Measurements from ENCODE around the gene HOXB6. TPM values are rescaled to one million over a fixed set of nuclear protein-coding genes. Genes with fewer than 3 reads are reported as not detected.

Gene HOXB6
- total and polyA plus RNA-seq, 2 experiments from 2014 or later, result 0.12 TPM; not detected in 1

DNA sequence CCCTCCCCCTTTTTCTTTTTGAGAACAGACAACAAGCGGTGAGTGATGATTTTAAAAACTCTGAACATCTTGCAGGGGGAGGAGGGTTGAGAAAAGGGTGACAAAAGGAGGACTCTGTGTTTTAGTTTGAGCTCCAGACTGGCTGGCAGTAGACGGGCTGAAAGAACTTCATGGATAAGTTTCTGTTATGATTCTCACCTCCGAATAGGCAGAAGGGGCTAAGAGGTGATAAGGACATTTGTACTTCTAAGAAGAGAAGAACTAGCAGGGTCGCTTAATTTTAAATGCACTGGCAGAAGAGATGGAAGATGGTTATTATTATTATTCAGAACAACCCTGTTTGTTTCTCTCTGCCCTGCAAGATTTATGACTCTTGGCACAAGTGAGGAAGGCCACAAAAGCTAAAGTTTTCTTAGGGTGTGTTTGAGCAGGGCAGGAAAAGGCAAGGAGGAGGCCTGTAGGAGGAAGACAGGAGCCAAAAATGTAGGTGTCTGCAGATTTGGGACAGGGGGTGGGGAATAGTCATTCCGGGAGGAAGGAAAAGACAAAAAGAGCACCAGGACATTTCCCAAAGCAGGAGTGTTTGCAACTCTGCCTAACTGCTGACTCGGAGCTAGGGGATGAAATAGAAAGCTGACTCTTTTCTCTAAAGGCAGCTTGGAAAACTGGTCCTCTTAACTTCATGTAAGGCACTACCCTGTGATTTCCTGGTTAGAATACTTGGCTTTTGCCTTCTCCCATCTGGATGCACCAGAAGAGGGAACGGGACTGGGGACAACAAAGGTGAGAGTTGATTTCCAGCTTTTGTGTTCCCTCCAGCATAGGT is 48.0 kb downstream of the HOXB6 start:
- Histone ChIP-seq H3K27ac (peak overlapping the region; percentile 91), H3K4me1 (ENCODE audit: low read depth) (peaks cover 63% of the 10 kb centered on the region), H3K9me3 (ENCODE audit: low read depth) (no peaks in the 10 kb centered on the region), H3K36me3 (no peaks in the 10 kb centered on the region), H3K27me3 (peaks cover 80% of the 10 kb centered on the region), H3K4me3 (peak overlapping the region; percentile 51)
- TF ChIP-seq CTCF (IDR thresholded peaks at IDR 0.05; ENCODE audit: low read depth, low read length), result no peak
- no peak for DNase-seq (ENCODE audit: low read depth in 1 of 2, low spot score in 1 of 2)

DNA sequence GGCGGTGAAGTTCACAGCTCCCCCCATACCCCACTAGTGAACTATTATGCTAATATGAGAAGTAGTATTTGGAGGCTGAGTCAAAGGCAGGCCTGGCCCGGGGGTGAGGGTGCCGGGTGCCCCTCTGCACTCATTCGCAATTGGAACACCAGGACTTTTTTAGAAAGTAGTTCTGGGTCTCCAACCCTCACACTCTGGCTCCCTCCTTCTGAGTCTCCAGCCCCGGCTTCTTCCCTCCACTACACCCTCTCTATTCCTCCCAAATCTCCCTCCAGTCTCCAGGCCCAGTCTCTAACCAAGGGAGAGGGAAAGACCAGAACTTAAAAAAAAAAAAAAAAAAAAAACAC is 48.6 kb downstream of the HOXB6 start:
- Histone ChIP-seq H3K9me3 (ENCODE audit: low read depth) (no peaks in the 10 kb centered on the region), H3K27ac (peak overlapping the region; percentile 91), H3K36me3 (no peaks in the 10 kb centered on the region), H3K4me3 (peak overlapping the region; percentile 51), H3K27me3 (peaks cover 80% of the 10 kb centered on the region), H3K4me1 (ENCODE audit: low read depth) (peaks cover 67% of the 10 kb centered on the region)
- no peak for TF ChIP-seq CTCF (IDR thresholded peaks at IDR 0.05; ENCODE audit: low read depth, low read length)
- no peak for DNase-seq (ENCODE audit: low read depth in 1 of 2, low spot score in 1 of 2)

DNA sequence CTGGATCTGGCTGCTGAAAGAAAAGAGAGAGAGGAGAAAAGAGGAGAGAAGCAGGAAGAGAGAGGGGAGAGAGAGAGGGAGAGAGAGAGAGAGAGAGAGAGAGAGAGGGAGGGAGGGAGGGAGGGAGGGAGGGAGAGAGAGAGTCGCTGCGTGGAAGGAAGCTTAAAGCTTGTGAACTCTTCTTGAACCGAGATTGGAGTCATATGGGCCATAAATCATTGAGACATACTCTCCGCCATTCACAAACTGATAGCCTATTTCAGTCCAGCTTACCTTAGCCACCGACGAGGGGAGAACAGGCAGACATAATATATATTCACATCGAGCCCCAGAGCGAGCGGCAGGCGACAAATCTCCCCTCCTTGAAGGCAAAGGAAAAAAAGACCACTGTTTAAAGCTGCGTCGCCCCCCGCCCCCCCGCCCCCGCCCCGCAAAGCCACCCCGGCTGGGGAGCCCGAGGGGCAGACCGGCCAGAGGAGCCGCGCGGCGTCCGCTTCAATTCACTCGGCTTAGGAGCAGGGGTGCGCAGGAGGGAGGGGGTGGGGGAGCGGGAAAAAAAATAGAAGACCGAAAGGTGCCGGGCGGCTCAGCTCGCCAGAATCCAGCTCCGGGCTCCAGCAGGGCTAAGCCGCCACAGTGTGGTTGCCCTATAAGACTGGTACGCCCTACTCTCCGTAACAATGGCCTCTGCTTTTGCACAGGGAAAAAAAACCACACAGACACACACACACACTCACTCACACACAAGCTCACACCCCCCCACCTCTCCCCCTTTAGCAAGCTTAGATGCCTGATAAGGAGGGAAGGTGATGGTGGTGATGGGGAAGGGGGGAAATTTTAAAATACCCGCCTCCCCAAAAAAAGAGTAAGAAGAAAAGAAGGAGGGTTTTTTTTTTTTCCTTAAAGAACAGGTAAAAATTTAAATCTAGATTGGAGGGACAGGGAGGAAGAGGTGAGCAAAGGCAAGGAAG is 49.2 kb downstream of the HOXB6 start:
- peak; percentile 84 to 88 for DNase-seq (ENCODE audit: low read depth in 1 of 2, low spot score in 1 of 2)
- Histone ChIP-seq H3K36me3 (no peaks in the 10 kb centered on the region), H3K9me3 (ENCODE audit: low read depth) (no peaks in the 10 kb centered on the region), H3K27me3 (peaks cover 78% of the 10 kb centered on the region), H3K4me3 (peak overlapping the region; percentile 51), H3K27ac (peak overlapping the region; percentile 91), H3K4me1 (ENCODE audit: low read depth) (peaks cover 69% of the 10 kb centered on the region)
- no peak for TF ChIP-seq CTCF (IDR thresholded peaks at IDR 0.05; ENCODE audit: low read depth, low read length)

DNA sequence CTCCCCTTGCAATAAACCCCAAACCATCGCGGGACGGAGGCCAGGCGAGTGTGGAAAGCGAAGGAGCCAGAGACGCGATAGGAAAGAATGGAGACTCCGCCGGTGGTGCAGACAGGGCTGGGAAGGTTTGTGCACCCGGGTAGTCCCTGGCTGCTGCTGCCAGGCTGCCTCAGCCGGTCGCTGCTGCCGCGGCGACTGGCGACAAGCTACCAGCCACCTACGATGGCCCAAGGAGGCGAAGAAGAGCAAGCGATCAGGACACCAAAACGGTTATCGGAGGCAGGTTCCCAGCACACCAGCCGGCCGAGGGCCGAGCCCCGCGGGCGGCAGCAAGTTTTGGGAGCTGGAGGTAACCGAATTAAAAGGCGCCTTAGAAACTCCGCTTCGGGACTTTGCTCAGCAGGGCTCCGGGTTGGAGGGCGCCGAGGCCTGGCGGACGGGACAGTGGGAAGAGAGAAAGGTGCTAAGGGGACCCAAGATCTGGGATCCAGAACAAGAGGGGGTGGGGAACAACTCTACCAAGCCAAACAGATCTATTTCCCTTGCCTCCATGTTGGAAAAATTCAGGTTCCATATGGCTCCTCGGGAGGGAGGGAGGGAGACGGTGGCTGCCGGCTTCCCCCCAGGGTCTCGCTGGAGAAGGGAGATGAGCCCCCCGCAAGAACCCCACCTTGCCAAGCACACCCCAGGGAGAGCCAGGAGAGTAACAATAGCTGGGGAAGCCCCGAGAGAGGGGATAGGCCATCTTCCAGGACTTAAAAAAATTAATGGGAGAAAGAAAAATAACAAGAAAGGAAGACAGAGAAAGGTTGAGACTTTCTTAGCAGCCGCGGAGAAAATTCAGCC is 50.2 kb downstream of the HOXB6 start:
- H3K27ac ChIP-seq, result peak overlapping the region; percentile 91
- no peak for TF ChIP-seq CTCF (IDR thresholded peaks at IDR 0.05; ENCODE audit: low read depth, low read length)
- H3K27me3 ChIP-seq, result peaks cover 77% of the 10 kb centered on the region
- H3K9me3 ChIP-seq (ENCODE audit: low read depth), result no peaks in the 10 kb centered on the region
- H3K4me1 ChIP-seq (ENCODE audit: low read depth), result peaks cover 73% of the 10 kb centered on the region
- DNase-seq (ENCODE audit: low read depth in 1 of 2, low spot score in 1 of 2), result no peak
- H3K4me3 ChIP-seq, result peak overlapping the region; percentile 51
- H3K36me3 ChIP-seq, result no peaks in the 10 kb centered on the region

GRCh38 chr17:48553826-48554225 is 51.0 kb downstream of the HOXB6 start:
- Histone ChIP-seq H3K36me3 (no peaks in the 10 kb centered on the region), H3K9me3 (ENCODE audit: low read depth) (no peaks in the 10 kb centered on the region), H3K27ac (peak overlapping the region; percentile 91), H3K4me3 (peak overlapping the region; percentile 51), H3K27me3 (peaks cover 69% of the 10 kb centered on the region), H3K4me1 (ENCODE audit: low read depth) (peaks cover 73% of the 10 kb centered on the region)
- TF ChIP-seq CTCF (IDR thresholded peaks at IDR 0.05; ENCODE audit: low read depth, low read length), result no peak
- no peak for DNase-seq (ENCODE audit: low read depth in 1 of 2, low spot score in 1 of 2)

Measured in cardiac muscle cell (in vitro differentiated cells and primary cell).